NCI-H2196 treated with DMSO at 0.1 percent for 48 hours (cell line): ENCODE measurements around the gene CERS2.

Experiments used
- DNase-seq: peaks from one replicate; lab custom pipeline; 2025; ENCODE audit not compliant: unreplicated experiment; lab: John Stamatoyannopoulos, UW

CERS2 gene, protein sequence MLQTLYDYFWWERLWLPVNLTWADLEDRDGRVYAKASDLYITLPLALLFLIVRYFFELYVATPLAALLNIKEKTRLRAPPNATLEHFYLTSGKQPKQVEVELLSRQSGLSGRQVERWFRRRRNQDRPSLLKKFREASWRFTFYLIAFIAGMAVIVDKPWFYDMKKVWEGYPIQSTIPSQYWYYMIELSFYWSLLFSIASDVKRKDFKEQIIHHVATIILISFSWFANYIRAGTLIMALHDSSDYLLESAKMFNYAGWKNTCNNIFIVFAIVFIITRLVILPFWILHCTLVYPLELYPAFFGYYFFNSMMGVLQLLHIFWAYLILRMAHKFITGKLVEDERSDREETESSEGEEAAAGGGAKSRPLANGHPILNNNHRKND

GRCh38 chr1:150974580-150975478, at the start of gene CERS2:
Gene CERS2 (minus strand): TSS chr1:150974835. CDS start chr1:150969090, 5,745 bp downstream.
- peak; percentile 26 for DNase-seq

- no peak for DNase-seq
Observed at GRCh38 chr1:151013518-151013917, 38.9 kb upstream of the CERS2 start.

DNA sequence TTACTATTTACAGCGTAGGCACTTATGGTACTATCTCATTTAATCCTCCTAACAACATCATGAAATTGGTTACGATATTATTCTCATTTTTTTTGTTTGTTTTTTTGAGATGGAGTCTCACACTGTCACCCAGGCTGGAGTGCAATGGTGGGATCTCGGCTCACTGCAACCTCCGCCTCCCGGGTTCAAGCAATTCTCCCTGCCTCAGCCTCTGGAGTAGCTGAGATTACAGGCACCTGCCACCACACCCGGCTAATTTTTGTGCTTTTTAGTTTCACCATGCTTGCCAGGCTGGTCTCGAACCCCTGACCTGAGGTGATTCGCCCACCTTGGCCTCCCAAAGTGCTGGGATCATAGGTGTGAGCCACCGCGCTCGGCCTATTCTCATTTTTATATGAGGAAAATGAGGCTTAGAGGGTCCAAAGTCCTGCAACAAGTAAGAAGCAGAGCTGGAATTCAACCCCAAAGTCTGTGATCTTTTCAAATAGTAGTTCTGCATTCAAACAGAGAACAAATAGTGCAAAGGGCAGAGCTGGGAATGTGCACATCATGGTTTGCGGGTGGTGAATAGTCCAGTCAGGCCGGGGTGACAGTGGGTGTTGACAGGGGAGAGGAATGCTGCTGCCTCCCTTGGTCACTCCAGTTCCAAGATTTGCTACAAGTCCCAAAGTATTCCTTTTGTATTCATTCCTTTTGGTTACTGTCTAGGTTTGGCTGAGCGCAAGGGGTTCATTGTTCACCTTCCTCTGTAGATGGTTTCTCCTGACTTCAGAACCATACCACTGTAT, 38.2 kb upstream of the CERS2 start:
- no peak for DNase-seq

GRCh38 chr1:151011154-151011850, 36.7 kb upstream of the CERS2 start:
- no peak for DNase-seq

- DNase-seq = no peak
Observed at GRCh38 chr1:151010346-151010726, 35.7 kb upstream of the CERS2 start.

DNA sequence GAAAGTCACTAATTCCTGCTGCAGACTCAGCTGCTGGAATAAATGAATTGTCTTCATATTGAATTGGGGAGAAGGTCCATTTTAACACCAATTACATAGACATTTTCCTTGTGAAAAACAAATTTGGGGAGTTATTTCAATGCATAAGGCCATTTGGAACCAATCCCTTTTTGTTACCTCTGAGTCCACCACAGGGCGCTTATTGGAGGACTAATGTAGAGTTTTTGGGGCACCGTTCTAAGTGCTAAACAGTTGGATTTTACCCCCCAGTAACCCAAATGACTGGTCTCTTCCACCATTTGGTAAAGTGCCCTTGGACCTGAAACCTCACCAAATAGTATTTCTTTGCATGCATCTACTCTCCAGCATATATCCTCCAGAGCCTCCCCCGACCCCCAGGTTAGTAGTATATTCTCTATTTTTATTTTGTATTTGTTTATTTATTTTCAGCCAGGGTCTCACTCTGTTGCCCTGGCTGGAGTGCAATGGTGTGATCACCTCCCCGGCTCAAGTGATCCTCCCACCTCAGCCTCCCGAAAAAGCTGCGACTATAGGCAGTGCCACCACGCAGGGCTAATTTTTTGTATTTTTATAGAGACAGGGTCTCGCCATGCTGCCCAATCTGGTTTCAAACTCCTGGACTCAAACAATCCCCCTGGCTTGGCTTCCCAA, 35.2 kb upstream of the CERS2 start:
- DNase-seq = no peak

GRCh38 chr1:151009206-151009587, 34.6 kb upstream of the CERS2 start:
- DNase-seq = no peak

DNA sequence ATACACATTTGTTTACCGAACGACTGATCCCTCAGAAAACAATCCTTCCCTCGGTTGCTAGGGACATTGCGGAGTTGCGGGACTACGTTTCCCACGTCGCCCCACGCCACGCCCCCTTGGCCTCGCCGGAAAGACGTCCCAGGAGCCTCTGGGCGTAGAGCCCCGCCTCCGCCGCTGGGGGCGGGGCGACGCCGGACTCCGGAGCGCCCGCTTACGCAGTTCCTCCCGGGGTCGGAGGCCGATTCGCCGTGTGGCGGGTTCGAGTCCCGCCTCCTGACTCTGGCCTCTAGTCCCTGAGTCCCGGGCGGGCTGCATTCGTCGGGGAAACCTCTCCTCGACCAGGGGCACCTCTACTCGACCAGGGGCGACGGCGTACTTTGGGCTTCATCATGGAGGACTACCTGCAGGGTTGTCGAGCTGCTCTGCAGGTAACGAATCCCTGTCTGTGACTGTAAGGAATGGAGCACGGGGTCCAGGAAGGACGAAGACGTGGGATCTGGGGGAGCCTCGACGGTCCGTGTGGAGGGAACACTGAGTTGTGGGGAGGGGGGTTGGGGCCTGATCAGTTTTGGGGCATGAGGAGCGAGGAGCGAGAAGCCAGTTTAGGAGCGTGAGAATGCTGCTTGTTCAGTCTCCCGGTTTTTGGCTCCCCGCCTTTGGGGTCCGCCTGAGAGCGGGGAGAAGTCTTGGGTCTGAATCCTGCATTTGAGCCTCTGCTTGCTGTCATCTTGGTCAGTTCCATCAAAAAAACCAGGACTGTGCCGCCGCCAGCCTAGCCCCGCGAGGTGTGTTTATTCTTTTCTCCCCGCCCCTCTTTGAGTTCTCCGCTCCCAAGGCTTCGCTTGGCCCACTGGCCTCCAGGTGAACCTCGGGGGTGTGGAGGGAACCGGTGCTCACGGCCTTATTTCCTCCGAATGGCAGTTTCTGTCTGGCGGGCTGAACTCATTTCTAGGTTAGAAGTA, 33.9 kb upstream of the CERS2 start, which contains the start of gene PRUNE1:
PRUNE1 (plus strand) TSS at position 206 of the 962 bp plus-strand sequence; CDS start at position 390, 184 bp downstream.
- DNase-seq = peak; percentile 95

GRCh38 chr1:151007853-151008243, 33.2 kb upstream of the CERS2 start:
- DNase-seq = no peak

DNA sequence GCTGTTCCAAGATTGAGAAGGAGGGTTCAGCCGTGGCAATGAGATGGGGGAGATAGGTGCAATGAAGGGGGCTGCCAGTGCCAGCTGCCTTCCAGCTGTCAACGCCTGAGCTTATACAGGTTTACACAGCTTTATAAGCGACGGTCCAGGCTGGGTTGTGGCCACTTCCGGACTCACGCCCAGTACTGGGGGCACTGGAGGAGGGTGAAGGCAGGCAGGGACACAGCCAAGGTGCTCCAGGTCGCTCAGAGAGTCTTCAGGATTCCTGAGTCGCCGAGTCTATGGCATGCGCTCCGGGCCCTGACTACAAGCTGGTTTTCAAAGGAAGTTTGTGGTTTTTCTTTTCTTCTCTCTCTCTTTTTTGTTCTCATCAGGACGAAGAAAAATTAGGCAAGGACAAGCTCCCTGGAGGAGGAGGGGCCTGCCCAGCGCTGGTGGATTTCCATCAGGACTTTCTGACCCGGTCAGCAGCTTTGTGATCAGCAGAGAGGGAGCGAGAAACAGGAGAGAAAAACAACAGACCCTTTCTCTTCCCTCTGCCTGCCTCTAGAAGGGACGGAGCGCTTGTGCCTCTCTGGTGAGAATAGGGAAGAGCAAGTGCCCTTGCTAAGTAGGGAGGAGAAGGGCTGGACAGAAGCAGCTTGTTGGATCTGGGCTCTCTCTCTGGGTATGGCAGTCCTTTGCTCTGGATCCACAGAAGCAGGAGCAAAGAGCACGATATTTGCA, 31.9 kb upstream of the CERS2 start, which contains the start of gene MINDY1:
MINDY1 (minus strand) TSS at position 576 of the 726 bp plus-strand sequence. CDS start 4,285 bp downstream, outside the sequence.
- peak; percentile 57 for DNase-seq

DNA sequence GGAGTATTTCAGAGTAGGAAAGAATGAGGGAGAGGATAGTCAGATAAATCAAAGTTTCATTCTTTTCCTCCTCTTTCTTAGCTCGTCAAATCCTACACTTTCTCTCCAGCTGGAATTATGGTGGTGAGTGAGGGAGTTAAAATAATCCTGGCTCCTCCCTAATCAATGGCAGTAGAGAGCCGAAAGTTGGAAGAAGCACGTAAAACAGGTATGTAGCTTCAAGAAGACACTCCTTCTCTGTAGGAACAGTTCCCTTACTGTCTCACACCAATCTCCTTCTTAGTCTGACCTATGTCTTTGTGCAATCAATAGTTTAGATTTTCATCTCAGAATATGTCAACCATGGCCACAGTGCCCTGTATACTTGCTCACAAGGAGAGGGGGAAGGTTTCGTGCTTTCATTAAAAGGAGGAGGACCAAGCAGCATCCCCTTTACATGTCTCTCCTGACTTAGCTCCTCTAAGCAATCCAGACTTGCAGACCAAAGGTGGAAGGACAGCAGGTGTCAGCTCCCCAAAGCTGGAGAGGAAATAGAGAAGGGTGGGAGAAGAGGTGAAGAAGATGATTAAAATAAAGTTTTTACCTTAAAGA, 31.2 kb upstream of the CERS2 start:
- DNase-seq = no peak

- no peak for DNase-seq
Observed at GRCh38 chr1:151003180-151003579, 28.5 kb upstream of the CERS2 start.

- DNase-seq = no peak
Observed at GRCh38 chr1:151002611-151003010, 28.0 kb upstream of the CERS2 start.

DNA sequence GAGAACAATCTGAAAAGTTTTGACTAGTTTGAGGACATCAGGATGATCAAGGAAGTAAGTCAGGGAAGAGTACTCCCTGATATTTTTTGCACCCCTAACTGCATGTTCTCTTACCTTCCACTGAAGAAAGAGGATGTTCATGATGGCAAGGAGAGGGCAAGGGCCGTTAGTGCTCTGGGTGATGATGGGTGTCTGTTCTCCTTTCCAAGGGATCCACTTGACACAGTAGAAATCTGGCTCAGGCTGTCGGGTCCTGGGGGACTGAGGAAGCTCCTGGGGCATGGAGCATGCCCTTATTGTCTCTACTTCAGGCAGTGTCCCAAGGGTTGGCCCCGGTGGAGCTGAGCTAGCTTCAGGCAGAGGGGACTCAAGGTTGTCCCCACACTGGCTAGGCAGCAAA, 27.4 kb upstream of the CERS2 start:
- DNase-seq = no peak

- no peak for DNase-seq
Observed at GRCh38 chr1:151001602-151002001, 27.0 kb upstream of the CERS2 start.

DNA sequence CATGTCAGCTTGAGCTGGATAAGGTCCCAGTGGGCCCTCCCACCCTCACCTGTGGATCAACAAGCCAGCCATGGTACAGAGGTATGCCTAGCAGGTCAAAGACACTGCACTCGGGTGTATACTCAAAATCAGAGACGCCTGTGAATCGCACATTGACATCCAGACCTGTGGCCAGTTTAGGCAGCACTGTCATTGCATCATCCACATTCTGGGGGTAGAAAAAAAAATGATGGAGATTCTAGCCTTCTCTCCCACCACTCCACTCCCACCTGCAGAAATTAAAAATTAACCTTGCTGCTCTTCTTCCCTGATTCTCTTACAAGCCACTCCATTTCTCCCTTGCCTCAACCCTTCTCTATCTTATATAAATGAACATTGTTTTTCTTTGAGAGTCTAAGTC, 25.8 kb upstream of the CERS2 start:
- DNase-seq = no peak

DNA sequence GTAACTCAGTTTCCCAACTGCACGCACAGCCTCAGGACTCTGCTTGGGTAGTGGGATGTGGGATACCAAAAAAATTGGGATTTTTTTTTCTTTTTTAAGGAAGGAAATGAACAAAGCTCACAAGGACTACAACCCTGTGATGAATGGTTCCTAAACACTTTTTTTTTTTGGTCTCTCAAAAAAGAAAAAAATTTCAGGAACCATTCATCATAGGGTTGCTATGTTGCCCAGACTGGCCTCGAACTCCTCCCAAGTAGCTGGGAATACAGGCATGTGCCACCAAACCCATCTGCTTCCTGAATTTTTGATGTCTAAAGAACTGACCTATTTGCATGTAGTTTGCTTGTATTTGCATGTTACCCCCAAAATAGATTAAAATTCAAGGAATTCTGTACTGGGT, 25.3 kb upstream of the CERS2 start:
- DNase-seq = no peak
